Measurements from ENCODE around the gene EVX2.

Gene EVX2

DNA sequence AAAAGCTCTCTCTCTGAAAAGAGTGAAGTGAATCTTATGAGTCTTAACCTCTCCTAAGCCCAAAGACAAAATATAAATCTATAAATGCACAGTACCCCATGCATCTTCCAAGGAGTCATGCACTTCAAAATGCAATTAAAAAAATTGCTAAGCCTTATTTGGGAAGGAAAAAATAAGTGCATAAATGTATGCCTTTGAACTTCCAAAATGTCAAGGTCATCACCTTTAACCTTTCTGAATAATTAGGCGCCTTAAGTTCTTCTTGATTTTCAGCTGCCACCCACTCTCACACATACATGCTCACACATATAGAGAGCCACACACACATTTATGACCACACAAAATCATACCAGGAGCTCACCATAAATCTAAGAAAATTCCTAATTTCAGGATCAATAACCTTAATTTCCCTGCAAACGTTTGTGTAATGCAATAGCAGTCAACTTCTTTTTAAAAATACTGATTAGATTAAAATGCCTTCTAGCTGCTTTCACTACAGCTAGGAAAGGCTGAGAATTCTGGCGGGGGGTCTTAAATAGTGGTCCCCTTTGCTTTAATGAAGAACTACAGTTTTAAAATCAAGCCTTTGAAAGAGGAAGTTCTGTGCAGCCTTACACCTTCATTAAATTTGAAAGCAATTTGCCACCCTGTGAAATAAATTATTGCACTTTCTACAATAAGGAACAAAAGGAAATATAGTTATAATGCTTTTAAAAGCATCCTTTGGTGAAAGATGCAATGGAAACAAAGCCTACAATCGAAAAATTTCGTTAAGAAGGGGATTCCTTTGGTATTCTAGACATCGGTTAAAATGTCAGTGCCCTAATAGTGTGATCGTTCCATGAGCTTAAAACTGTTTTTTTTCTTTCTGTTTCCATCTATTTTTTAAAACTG is 26.9 kb upstream of the EVX2 start:
- no peaks in the 10 kb centered on the region for H3K79me2 ChIP-seq (ENCODE audit: insufficient read depth, low read length)
- no peak overlapping the region for H3K27ac ChIP-seq (ENCODE audit: low read length)
- TF ChIP-seq EZH2 (IDR thresholded peaks at IDR 0.05; ENCODE audit: borderline replicate concordance, low read depth, low read length, severe bottlenecking) = no peak
- TF ChIP-seq, protein P1, sequence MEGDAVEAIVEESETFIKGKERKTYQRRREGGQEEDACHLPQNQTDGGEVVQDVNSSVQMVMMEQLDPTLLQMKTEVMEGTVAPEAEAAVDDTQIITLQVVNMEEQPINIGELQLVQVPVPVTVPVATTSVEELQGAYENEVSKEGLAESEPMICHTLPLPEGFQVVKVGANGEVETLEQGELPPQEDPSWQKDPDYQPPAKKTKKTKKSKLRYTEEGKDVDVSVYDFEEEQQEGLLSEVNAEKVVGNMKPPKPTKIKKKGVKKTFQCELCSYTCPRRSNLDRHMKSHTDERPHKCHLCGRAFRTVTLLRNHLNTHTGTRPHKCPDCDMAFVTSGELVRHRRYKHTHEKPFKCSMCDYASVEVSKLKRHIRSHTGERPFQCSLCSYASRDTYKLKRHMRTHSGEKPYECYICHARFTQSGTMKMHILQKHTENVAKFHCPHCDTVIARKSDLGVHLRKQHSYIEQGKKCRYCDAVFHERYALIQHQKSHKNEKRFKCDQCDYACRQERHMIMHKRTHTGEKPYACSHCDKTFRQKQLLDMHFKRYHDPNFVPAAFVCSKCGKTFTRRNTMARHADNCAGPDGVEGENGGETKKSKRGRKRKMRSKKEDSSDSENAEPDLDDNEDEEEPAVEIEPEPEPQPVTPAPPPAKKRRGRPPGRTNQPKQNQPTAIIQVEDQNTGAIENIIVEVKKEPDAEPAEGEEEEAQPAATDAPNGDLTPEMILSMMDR (IDR thresholded peaks at IDR 0.05; ENCODE audit: borderline replicate concordance, extremely low read depth, low read length, poor library complexity, severe bottlenecking) = no peak
- H3K4me3 ChIP-seq (ENCODE audit: low read depth in 1 of 2, low read length in 2 of 2) = no peak overlapping the region
- DNase-seq = no peak
- no peaks in the 10 kb centered on the region for H4K20me1 ChIP-seq (ENCODE audit: insufficient read depth, low read length)
- no peaks in the 10 kb centered on the region for H3K9me3 ChIP-seq (ENCODE audit: insufficient read depth, low read length, severe bottlenecking)
- H3K4me1 ChIP-seq (ENCODE audit: insufficient read depth, low read length) = no peaks in the 10 kb centered on the region
- H2AFZ ChIP-seq (ENCODE audit: low read depth, low read length) = no peak overlapping the region
- ATAC-seq (ENCODE audit: insufficient read depth, low read depth) = no peak
- no peak overlapping the region for H3K4me2 ChIP-seq (ENCODE audit: insufficient read depth, low read length)
- H3K36me3 ChIP-seq (ENCODE audit: insufficient read depth, low read length) = no peaks in the 10 kb centered on the region
- H3K9ac ChIP-seq (ENCODE audit: low read depth, low read length) = no peak overlapping the region
- H3K27me3 ChIP-seq (ENCODE audit: insufficient read depth, low read length, poor library complexity) = no peaks in the 10 kb centered on the region

DNA sequence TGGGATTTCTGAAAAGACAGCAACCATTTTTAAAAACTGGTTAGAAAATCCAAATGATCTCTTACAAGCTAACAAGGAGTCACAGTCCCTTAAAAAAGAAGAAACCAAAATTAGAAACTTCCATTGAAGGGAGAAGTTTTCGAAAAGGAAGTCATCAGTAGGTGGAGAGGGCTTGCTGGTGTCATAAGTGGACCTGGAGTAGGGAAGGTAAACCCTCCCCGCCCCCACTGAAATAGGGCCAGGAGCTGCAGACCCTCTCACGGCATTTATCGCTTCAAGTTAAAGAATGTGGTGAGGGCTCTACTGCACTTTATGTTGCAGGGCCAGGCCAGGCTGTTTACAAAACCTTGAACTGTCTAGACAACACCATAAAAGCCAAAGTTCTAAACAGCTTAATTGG is 26.2 kb upstream of the EVX2 start:
- H3K36me3 ChIP-seq (ENCODE audit: insufficient read depth, low read length) = no peaks in the 10 kb centered on the region
- no peak overlapping the region for H3K4me2 ChIP-seq (ENCODE audit: insufficient read depth, low read length)
- H3K27me3 ChIP-seq (ENCODE audit: insufficient read depth, low read length, poor library complexity) = no peaks in the 10 kb centered on the region
- H3K79me2 ChIP-seq (ENCODE audit: insufficient read depth, low read length) = no peaks in the 10 kb centered on the region
- H3K9me3 ChIP-seq (ENCODE audit: insufficient read depth, low read length, severe bottlenecking) = no peaks in the 10 kb centered on the region
- no peak overlapping the region for H3K4me3 ChIP-seq (ENCODE audit: low read depth in 1 of 2, low read length in 2 of 2)
- H4K20me1 ChIP-seq (ENCODE audit: insufficient read depth, low read length) = no peaks in the 10 kb centered on the region
- TF ChIP-seq, protein P1 (IDR thresholded peaks at IDR 0.05; ENCODE audit: borderline replicate concordance, extremely low read depth, low read length, poor library complexity, severe bottlenecking) = no peak
- no peak for TF ChIP-seq EZH2 (IDR thresholded peaks at IDR 0.05; ENCODE audit: borderline replicate concordance, low read depth, low read length, severe bottlenecking)
- DNase-seq = no peak
- H3K4me1 ChIP-seq (ENCODE audit: insufficient read depth, low read length) = no peaks in the 10 kb centered on the region
- no peak overlapping the region for H2AFZ ChIP-seq (ENCODE audit: low read depth, low read length)
- H3K9ac ChIP-seq (ENCODE audit: low read depth, low read length) = no peak overlapping the region
- no peak for ATAC-seq (ENCODE audit: insufficient read depth, low read depth)
- H3K27ac ChIP-seq (ENCODE audit: low read length) = no peak overlapping the region

DNA sequence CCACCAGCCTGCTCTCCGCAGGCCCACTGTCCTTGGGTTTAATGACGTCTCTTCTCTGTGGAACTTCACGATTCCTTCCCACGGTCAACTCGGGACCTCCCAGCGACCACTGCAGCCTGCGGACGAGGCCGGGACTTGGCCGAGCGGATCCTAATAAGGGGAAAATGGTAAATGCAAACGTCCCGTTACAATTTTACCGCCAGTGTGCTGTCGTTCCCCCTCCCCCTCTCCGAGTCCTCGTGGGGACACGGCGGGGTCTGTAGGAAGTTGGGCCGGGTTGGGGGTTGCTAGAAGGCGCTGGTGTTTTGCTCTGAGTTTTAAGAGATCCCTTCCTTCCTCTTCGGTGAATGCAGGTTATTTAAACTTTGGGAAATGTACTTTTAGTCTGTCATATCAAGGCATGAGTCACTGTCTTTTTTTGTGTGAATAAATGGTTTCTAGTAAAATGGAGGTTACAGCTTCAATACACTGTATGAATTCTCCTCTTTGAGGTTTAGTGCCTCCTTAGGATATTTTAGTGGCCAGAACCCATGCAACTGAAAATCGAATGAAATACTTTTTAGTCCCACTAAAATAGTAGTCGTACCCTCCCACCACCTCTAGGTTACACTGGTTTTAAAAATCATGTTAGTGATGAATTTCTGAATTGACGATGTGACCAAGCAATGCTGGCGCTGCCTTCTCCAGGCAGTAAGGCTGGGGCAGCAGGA is 25.6 kb upstream of the EVX2 start:
- ATAC-seq (ENCODE audit: insufficient read depth, low read depth) = no peak
- no peak overlapping the region for H3K4me3 ChIP-seq (ENCODE audit: low read depth in 1 of 2, low read length in 2 of 2)
- no peaks in the 10 kb centered on the region for H4K20me1 ChIP-seq (ENCODE audit: insufficient read depth, low read length)
- H3K27ac ChIP-seq (ENCODE audit: low read length) = no peak overlapping the region
- H3K4me2 ChIP-seq (ENCODE audit: insufficient read depth, low read length) = no peak overlapping the region
- H3K9me3 ChIP-seq (ENCODE audit: insufficient read depth, low read length, severe bottlenecking) = no peaks in the 10 kb centered on the region
- TF ChIP-seq, protein P1 (IDR thresholded peaks at IDR 0.05; ENCODE audit: borderline replicate concordance, extremely low read depth, low read length, poor library complexity, severe bottlenecking) = no peak
- no peak for TF ChIP-seq EZH2 (IDR thresholded peaks at IDR 0.05; ENCODE audit: borderline replicate concordance, low read depth, low read length, severe bottlenecking)
- H3K79me2 ChIP-seq (ENCODE audit: insufficient read depth, low read length) = no peaks in the 10 kb centered on the region
- no peak overlapping the region for H2AFZ ChIP-seq (ENCODE audit: low read depth, low read length)
- no peaks in the 10 kb centered on the region for H3K4me1 ChIP-seq (ENCODE audit: insufficient read depth, low read length)
- no peaks in the 10 kb centered on the region for H3K36me3 ChIP-seq (ENCODE audit: insufficient read depth, low read length)
- DNase-seq = no peak
- H3K27me3 ChIP-seq (ENCODE audit: insufficient read depth, low read length, poor library complexity) = no peaks in the 10 kb centered on the region
- no peak overlapping the region for H3K9ac ChIP-seq (ENCODE audit: low read depth, low read length)

Measured in DND-41 (cell line).